ENCODE measurements around the gene ZBTB7C. TPM values are rescaled to one million over a fixed set of nuclear protein-coding genes. Genes with fewer than 3 reads are reported as not detected.

Gene ZBTB7C
- total and polyA plus RNA-seq, 2 of the 8 experiments (the other 6 are each of a cell fraction or from before 2014, with no cell fraction given): 0.15 to 0.45 TPM

- H3K4me3 ChIP-seq (ENCODE audit: extremely low read depth in 1 of 4, insufficient read depth in 2 of 4, low read depth in 3 of 4, low read length in 4 of 4): no peak overlapping the region
- H3K56ac ChIP-seq (replicated peaks; ENCODE audit: insufficient read length, low read depth, low read length): no peak overlapping the region
- no peak overlapping the region for H3K9ac ChIP-seq (replicated peaks in 1 of 4; ENCODE audit: extremely low read depth in 1 of 4, low read depth in 3 of 4, low read length in 3 of 4)
- H4K20me1 ChIP-seq (replicated peaks in 1 of 2; ENCODE audit: control insufficient read depth in 1 of 2, insufficient read depth in 2 of 2, low read length in 2 of 2): no peaks in the 10 kb centered on the region
- DNase-seq (ENCODE audit: low read depth in 1 of 2, low spot score in 2 of 2) (no peak), FAIRE-seq (no peak)
- 76% methylated on average over 2 of the region's 2 CpGs; no CpG with 5 or more reads in 1 of the 2 experiments for WGBS, 2 experiments (ENCODE audit: extremely low coverage in 1 of 2, insufficient coverage in 1 of 2, insufficient read length in 1 of 2, insufficient replicate concordance in 2 of 2, low coverage in 1 of 2, low lambda C conversion rate in 2 of 2, missing lambda C conversion rate in 1 of 2)
- H3K23ac ChIP-seq (ENCODE audit: insufficient read length): no peak overlapping the region
- CTCF ChIA-PET (ENCODE audit: partially characterized antibody): no interaction called here
- POLR2A ChIA-PET (ENCODE audit: partially characterized antibody): no interaction called here
- H2BK20ac ChIP-seq (ENCODE audit: low read length): no peak overlapping the region
- H4K91ac ChIP-seq (replicated peaks; ENCODE audit: insufficient read length, low read length): no peak overlapping the region
- no peak overlapping the region for H3K18ac ChIP-seq (ENCODE audit: extremely low read depth, low read length)
- H2BK12ac ChIP-seq (ENCODE audit: low read depth, low read length): no peak overlapping the region
- no peak overlapping the region for H2BK120ac ChIP-seq (replicated peaks; ENCODE audit: low read depth, low read length)
- no peak overlapping the region for H3K27ac ChIP-seq (ENCODE audit: low read depth, low read length)
- H4K5ac ChIP-seq (ENCODE audit: insufficient read length, low read depth, low read length): no peak overlapping the region
- no peak overlapping the region for H2AFZ ChIP-seq (ENCODE audit: low read length)
- no peak overlapping the region for H2AK5ac ChIP-seq (ENCODE audit: low read depth, low read length)
- H3K79me2 ChIP-seq (ENCODE audit: control insufficient read depth in 1 of 2, insufficient read depth in 2 of 2, low read length in 2 of 2): no peaks in the 10 kb centered on the region
- no peak overlapping the region for H2BK15ac ChIP-seq (ENCODE audit: low read length)
- H3K9me3 ChIP-seq (ENCODE audit: insufficient read depth in 2 of 2, low read depth in 1 of 2, low read length in 1 of 2): no peaks in the 10 kb centered on the region
- no peaks in the 10 kb centered on the region for H3K23me2 ChIP-seq (ENCODE audit: low read depth, low read length)
- H3K4me2 ChIP-seq (ENCODE audit: insufficient read depth in 1 of 2, low read depth in 2 of 2, low read length in 2 of 2): no peak overlapping the region
- H3K27me3 ChIP-seq (replicated peaks in 1 of 4; ENCODE audit: control insufficient read depth in 3 of 4, extremely low read depth in 1 of 4, insufficient read depth in 3 of 4, low read length in 3 of 4): peaks cover 0 to 2% (median 0%) of the 10 kb centered on the region in 4 experiments; a peak in 1 of 7 replicates
- no peak overlapping the region for H2BK5ac ChIP-seq (ENCODE audit: low read depth, low read length)
- no peak overlapping the region for H3K4ac ChIP-seq (replicated peaks; ENCODE audit: insufficient read length, low read depth, low read length)
- no peaks in the 10 kb centered on the region for H3K36me3 ChIP-seq (ENCODE audit: control insufficient read depth in 2 of 4, insufficient read depth in 4 of 4, low read length in 3 of 4)
- H4K8ac ChIP-seq (ENCODE audit: extremely low read depth, insufficient read depth, low read length): no peak overlapping the region
- no peaks in the 10 kb centered on the region for H3K79me1 ChIP-seq (ENCODE audit: low read depth, low read length)
- no peaks in the 10 kb centered on the region for H3K4me1 ChIP-seq (replicated peaks in 1 of 4; ENCODE audit: control insufficient read depth in 3 of 4, insufficient read depth in 4 of 4, low read length in 3 of 4)
- H3K14ac ChIP-seq (ENCODE audit: insufficient read length): no peak overlapping the region
- TF ChIP-seq MAFK (IDR thresholded peaks at IDR 0.05; ENCODE audit: low read depth, low read length) (no peak), RFX5 (IDR thresholded peaks at IDR 0.05; ENCODE audit: borderline replicate concordance, low read depth, low read length) (no peak), PHF8 (conservative IDR thresholded peaks at IDR 0.05; ENCODE audit: low read depth, low read length) (no peak), CBX5 (IDR thresholded peaks at IDR 0.05; ENCODE audit: low read depth, low read length) (no peak), KDM4A (IDR thresholded peaks at IDR 0.05; ENCODE audit: low read depth, low read length, severe bottlenecking) (no peak), KDM1A (IDR thresholded peaks at IDR 0.05; ENCODE audit: borderline replicate concordance, low read length) (no peak), SP1 (IDR thresholded peaks at IDR 0.05; ENCODE audit: low read depth, low read length) (no peak), CEBPB (IDR thresholded peaks at IDR 0.05; ENCODE audit: low read depth, low read length) (no peak), GTF2F1 (IDR thresholded peaks at IDR 0.05; ENCODE audit: borderline replicate concordance, low read depth, low read length) (no peak), CHD1 (IDR thresholded peaks at IDR 0.05; ENCODE audit: low read depth, low read length) (no peak), SP4 (IDR thresholded peaks at IDR 0.05; ENCODE audit: low read length) (no peak), NRF1 (IDR thresholded peaks at IDR 0.05; ENCODE audit: low read depth, low read length) (no peak)
- TF ChIP-seq, protein P1, sequence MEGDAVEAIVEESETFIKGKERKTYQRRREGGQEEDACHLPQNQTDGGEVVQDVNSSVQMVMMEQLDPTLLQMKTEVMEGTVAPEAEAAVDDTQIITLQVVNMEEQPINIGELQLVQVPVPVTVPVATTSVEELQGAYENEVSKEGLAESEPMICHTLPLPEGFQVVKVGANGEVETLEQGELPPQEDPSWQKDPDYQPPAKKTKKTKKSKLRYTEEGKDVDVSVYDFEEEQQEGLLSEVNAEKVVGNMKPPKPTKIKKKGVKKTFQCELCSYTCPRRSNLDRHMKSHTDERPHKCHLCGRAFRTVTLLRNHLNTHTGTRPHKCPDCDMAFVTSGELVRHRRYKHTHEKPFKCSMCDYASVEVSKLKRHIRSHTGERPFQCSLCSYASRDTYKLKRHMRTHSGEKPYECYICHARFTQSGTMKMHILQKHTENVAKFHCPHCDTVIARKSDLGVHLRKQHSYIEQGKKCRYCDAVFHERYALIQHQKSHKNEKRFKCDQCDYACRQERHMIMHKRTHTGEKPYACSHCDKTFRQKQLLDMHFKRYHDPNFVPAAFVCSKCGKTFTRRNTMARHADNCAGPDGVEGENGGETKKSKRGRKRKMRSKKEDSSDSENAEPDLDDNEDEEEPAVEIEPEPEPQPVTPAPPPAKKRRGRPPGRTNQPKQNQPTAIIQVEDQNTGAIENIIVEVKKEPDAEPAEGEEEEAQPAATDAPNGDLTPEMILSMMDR (IDR thresholded peaks at IDR 0.05; ENCODE audit: control extremely low read depth in 1 of 3, insufficient read depth in 1 of 3, low read depth in 1 of 3, low read length in 3 of 3): no peak
These were observed 235.6 kb downstream of the ZBTB7C start for GRCh38 chr18:48173557-48173956.
